ENCODE measurements around the gene FAXDC2. TPM values are rescaled to one million over a fixed set of nuclear protein-coding genes. Genes with fewer than 3 reads are reported as not detected.

Gene FAXDC2
- total and polyA plus RNA-seq, 2 of the 13 experiments (the other 11 are each of a cell fraction or from before 2014, with no cell fraction given) = 4.7 to 58.8 TPM

DNA sequence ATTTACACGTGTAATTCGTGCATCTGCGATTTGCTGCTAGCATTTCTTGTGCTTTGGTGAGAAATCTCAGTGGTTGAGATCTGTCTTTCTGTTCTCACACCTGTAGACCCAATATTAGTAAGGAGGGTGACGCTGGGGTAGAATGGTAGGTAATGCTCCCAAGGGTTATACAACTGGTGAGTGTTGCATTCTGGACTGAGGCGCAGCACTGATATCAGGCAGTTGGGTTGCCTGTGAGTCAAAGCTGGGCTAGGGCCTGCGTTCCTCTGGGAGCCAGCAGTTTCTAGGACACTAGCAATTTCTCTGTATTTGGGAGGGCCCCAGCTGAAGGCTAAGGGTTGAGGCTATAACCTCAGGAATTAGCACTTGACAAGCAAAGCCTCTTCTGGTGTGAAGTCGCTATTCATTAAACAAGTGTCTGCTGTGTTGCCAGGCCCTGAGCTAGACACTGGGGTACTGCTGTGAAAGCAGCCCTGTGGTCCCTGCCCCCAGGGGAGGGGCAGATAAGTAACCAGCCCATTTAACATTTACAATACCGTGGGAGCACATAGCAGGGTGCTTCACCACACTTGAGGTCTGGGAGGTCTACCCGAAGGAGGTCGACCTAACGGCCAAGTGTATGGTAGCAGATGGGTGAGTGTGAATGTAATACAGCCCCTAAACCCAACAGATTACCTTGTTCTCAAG, 66.5 kb downstream of the FAXDC2 start:
- no TSS peak for BruUV-seq (replicated peaks)
- Histone ChIP-seq H3K9ac (ENCODE audit: insufficient read depth, low read depth, low read length) (no peak overlapping the region), H3K4me2 (ENCODE audit: low read depth, low read length) (no peak overlapping the region), H4K20me1 (ENCODE audit: insufficient read depth, low read length) (peaks cover 82% of the 10 kb centered on the region), H3K4me1 (ENCODE audit: insufficient read depth, low read length) (peaks cover 83% of the 10 kb centered on the region), H3K4me3 (replicated peaks in 1 of 3; ENCODE audit: insufficient read depth in 1 of 3, low read depth in 2 of 3, low read length in 3 of 3) (no peak overlapping the region), H3K9me3 (ENCODE audit: low read length) (no peaks in the 10 kb centered on the region), H3K27ac (ENCODE audit: extremely low read length, insufficient read depth, low read length) (no peak overlapping the region), H3K79me2 (ENCODE audit: insufficient read depth, low read length) (peaks cover 96% of the 10 kb centered on the region), H2AFZ (ENCODE audit: low read length) (no peak overlapping the region), H3K36me3 (replicated peaks in 1 of 2; ENCODE audit: control insufficient read depth in 1 of 2, insufficient read depth in 2 of 2, low read length in 2 of 2) (peaks cover 6 to 7% of the 10 kb centered on the region in 2 experiments; a peak in 4 of 5 replicates), H3K27me3 (ENCODE audit: control insufficient read depth in 1 of 2, insufficient read depth in 2 of 2, low read length in 2 of 2) (no peaks in the 10 kb centered on the region)
- ATAC-seq (peak; percentile 8; the same call in 1 of the 3 replicates), DNase-seq (ENCODE audit: low spot score) (no peak), FAIRE-seq (no peak)
- in situ Hi-C loops (cut with HindIII; ENCODE audit: extremely low pct_ligation_motif_present, low pct_unique_long_range_greater_than_20kb) = no loop called here
- ChIA-PET CTCF (ENCODE audit: low intra/inter-chr PET ratio, low total read pairs) (no interaction called here), POLR2A (interaction anchor here (0.8 kb wide), 1 partner anchor 101 kb away, joined by 3 read pairs; no protein-coding TSS in a partner anchor)
- intact Hi-C loops (cut with micrococcal nuclease; ENCODE audit: unreplicated experiment) = no loop called here
- 97% methylated on average over 6 of the region's 11 CpGs for WGBS (ENCODE audit: low lambda C conversion rate)
- TF ChIP-seq POLR2G (IDR thresholded peaks at IDR 0.05; ENCODE audit: low read depth, low read length) (no peak), ZNF782 (CRISPR knock-in tag; IDR thresholded peaks at IDR 0.05; ENCODE audit: borderline replicate concordance) (no peak), BHLHE40 (IDR thresholded peaks at IDR 0.05; ENCODE audit: low read length) (no peak), RORA (CRISPR knock-in tag; IDR thresholded peaks at IDR 0.05) (no peak), ZBTB7B (CRISPR knock-in tag; IDR thresholded peaks at IDR 0.05) (no peak), MLLT10 (CRISPR knock-in tag; IDR thresholded peaks at IDR 0.05) (no peak), CHCHD3 (CRISPR knock-in tag; IDR thresholded peaks at IDR 0.05) (no peak), TMF1 (CRISPR knock-in tag; IDR thresholded peaks at IDR 0.05; ENCODE audit: low read depth) (no peak), SSRP1 (CRISPR knock-in tag; IDR thresholded peaks at IDR 0.05) (no peak)
- TF ChIP-seq, protein P1, sequence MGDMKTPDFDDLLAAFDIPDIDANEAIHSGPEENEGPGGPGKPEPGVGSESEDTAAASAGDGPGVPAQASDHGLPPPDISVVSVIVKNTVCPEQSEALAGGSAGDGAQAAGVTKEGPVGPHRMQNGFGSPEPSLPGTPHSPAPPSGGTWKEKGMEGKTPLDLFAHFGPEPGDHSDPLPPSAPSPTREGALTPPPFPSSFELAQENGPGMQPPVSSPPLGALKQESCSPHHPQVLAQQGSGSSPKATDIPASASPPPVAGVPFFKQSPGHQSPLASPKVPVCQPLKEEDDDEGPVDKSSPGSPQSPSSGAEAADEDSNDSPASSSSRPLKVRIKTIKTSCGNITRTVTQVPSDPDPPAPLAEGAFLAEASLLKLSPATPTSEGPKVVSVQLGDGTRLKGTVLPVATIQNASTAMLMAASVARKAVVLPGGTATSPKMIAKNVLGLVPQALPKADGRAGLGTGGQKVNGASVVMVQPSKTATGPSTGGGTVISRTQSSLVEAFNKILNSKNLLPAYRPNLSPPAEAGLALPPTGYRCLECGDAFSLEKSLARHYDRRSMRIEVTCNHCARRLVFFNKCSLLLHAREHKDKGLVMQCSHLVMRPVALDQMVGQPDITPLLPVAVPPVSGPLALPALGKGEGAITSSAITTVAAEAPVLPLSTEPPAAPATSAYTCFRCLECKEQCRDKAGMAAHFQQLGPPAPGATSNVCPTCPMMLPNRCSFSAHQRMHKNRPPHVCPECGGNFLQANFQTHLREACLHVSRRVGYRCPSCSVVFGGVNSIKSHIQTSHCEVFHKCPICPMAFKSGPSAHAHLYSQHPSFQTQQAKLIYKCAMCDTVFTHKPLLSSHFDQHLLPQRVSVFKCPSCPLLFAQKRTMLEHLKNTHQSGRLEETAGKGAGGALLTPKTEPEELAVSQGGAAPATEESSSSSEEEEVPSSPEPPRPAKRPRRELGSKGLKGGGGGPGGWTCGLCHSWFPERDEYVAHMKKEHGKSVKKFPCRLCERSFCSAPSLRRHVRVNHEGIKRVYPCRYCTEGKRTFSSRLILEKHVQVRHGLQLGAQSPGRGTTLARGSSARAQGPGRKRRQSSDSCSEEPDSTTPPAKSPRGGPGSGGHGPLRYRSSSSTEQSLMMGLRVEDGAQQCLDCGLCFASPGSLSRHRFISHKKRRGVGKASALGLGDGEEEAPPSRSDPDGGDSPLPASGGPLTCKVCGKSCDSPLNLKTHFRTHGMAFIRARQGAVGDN (CRISPR knock-in tag; IDR thresholded peaks at IDR 0.05) = no peak
- TF ChIP-seq, protein P2, sequence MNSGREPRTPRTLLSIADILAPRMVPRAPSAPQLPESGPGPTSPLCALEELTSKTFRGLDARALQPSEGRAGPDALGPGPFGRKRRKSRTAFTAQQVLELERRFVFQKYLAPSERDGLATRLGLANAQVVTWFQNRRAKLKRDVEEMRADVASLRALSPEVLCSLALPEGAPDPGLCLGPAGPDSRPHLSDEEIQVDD (CRISPR knock-in tag; IDR thresholded peaks at IDR 0.05; ENCODE audit: borderline replicate concordance) = no peak
- TF ChIP-seq, protein P3, sequence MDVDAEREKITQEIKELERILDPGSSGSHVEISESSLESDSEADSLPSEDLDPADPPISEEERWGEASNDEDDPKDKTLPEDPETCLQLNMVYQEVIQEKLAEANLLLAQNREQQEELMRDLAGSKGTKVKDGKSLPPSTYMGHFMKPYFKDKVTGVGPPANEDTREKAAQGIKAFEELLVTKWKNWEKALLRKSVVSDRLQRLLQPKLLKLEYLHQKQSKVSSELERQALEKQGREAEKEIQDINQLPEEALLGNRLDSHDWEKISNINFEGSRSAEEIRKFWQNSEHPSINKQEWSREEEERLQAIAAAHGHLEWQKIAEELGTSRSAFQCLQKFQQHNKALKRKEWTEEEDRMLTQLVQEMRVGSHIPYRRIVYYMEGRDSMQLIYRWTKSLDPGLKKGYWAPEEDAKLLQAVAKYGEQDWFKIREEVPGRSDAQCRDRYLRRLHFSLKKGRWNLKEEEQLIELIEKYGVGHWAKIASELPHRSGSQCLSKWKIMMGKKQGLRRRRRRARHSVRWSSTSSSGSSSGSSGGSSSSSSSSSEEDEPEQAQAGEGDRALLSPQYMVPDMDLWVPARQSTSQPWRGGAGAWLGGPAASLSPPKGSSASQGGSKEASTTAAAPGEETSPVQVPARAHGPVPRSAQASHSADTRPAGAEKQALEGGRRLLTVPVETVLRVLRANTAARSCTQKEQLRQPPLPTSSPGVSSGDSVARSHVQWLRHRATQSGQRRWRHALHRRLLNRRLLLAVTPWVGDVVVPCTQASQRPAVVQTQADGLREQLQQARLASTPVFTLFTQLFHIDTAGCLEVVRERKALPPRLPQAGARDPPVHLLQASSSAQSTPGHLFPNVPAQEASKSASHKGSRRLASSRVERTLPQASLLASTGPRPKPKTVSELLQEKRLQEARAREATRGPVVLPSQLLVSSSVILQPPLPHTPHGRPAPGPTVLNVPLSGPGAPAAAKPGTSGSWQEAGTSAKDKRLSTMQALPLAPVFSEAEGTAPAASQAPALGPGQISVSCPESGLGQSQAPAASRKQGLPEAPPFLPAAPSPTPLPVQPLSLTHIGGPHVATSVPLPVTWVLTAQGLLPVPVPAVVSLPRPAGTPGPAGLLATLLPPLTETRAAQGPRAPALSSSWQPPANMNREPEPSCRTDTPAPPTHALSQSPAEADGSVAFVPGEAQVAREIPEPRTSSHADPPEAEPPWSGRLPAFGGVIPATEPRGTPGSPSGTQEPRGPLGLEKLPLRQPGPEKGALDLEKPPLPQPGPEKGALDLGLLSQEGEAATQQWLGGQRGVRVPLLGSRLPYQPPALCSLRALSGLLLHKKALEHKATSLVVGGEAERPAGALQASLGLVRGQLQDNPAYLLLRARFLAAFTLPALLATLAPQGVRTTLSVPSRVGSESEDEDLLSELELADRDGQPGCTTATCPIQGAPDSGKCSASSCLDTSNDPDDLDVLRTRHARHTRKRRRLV (CRISPR knock-in tag; IDR thresholded peaks at IDR 0.05) = no peak
- TF ChIP-seq, protein P4, sequence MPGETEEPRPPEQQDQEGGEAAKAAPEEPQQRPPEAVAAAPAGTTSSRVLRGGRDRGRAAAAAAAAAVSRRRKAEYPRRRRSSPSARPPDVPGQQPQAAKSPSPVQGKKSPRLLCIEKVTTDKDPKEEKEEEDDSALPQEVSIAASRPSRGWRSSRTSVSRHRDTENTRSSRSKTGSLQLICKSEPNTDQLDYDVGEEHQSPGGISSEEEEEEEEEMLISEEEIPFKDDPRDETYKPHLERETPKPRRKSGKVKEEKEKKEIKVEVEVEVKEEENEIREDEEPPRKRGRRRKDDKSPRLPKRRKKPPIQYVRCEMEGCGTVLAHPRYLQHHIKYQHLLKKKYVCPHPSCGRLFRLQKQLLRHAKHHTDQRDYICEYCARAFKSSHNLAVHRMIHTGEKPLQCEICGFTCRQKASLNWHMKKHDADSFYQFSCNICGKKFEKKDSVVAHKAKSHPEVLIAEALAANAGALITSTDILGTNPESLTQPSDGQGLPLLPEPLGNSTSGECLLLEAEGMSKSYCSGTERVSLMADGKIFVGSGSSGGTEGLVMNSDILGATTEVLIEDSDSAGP (CRISPR knock-in tag; IDR thresholded peaks at IDR 0.05; ENCODE audit: borderline replicate concordance) = no peak

Measured in HepG2 (cell line).